GM12878 (cell line): Measurements from ENCODE around the gene CLUH. TPM values are rescaled to one million over a fixed set of nuclear protein-coding genes. Genes with fewer than 3 reads are reported as not detected.

Source experiments
- ATAC-seq: fragments of 200-7000 bp; cut with Tn5 transposase; 3 replicates; pipeline ENCODE4 v1.9.1; 2020; ENCODE audit warnings: mild to moderate bottlenecking, moderate library complexity
- BruUV-seq: library from RNA; stranded (reverse); fragments of 400-500 nt; replicated peaks from 2 replicates; lab custom pipeline; 2021; lab: Mats Ljungman, UMichigan
- CTCF ChIA-PET: fragments of 300-600 bp; sonication (Branson Sonifier 250); formaldehyde crosslinking; extraction: SDS; loops from one replicate; lab custom pipeline; 2021; ENCODE audit warnings: inconsistent platforms; lab: Yijun Ruan, JAX
- POLR2A ChIA-PET: fragments of 350-600 bp; formaldehyde crosslinking; extraction: SDS; loops from one replicate; lab custom pipeline; 2021; ENCODE audit warnings: inconsistent platforms; lab: Charles Lee
- RAD21 ChIA-PET: fragments of 300-600 bp; sonication (Branson Sonifier 250); formaldehyde crosslinking; loops from one replicate; lab custom pipeline; 2023; ENCODE audit warnings: antibody characterized with exemption; ENCODE audit not compliant: unreplicated experiment; lab: Charles Lee
- SMC1A ChIA-PET: fragments of 300-600 bp; sonication (Branson Sonifier 250); formaldehyde crosslinking; loops from one replicate; lab custom pipeline; 2023; ENCODE audit not compliant: unreplicated experiment, uncharacterized antibody; lab: Charles Lee
- DNase-seq: peaks from one replicate; pipeline ENCODE4 v3.0.0-alpha.2; 2011; ENCODE audit warnings: low read depth, low spot score
- FAIRE-seq: peaks from 3 replicates; lab custom pipeline; 2011; peaks lifted over from hg19 to GRCh38; lab: Jason Lieb, UNC
- H2AFZ ChIP-seq: 2 replicates; pipeline ENCODE4 v1.6.0; 2011; ENCODE audit warnings: low read depth, low read length, control low read depth; ENCODE audit not compliant: control insufficient read depth
- H3K27ac ChIP-seq: 2 replicates; pipeline ENCODE4 v1.5.1; 2011; ENCODE audit warnings: control low read depth; ENCODE audit not compliant: control insufficient read depth, insufficient read depth
- H3K27me3 ChIP-seq, 2 experiments: replicated peaks in 1 of 2; 2 replicates each; pipeline versions ENCODE4 v1.6.0 to v1.6.1; 2011; ENCODE audit warnings: low read length in 1 of 2; ENCODE audit not compliant: control insufficient read depth in 2 of 2, insufficient read depth in 2 of 2
- H3K36me3 ChIP-seq, 2 experiments: 2 replicates each; pipeline ENCODE4 v1.5.1; 2011; ENCODE audit warnings: low read length in 1 of 2; ENCODE audit not compliant: control insufficient read depth in 2 of 2, insufficient read depth in 2 of 2
- H3K4me1 ChIP-seq: 2 replicates; pipeline ENCODE4 v1.6.1; 2011; ENCODE audit warnings: mild to moderate bottlenecking, low read length, moderate library complexity, mixed read lengths; ENCODE audit not compliant: control insufficient read depth, insufficient read depth
- H3K4me2 ChIP-seq: 2 replicates; pipeline ENCODE4 v1.6.0; 2011; ENCODE audit warnings: control low read depth; ENCODE audit not compliant: control insufficient read depth, insufficient read depth
- H3K4me3 ChIP-seq: fragments of 200-600 bp; sonication (generic); 2 replicates; pipeline ENCODE4 v1.5.1; 2016
- H3K79me2 ChIP-seq: 2 replicates; pipeline ENCODE4 v1.6.0; 2011; ENCODE audit warnings: low read length; ENCODE audit not compliant: control insufficient read depth, insufficient read depth
- H3K9ac ChIP-seq: 2 replicates; pipeline ENCODE4 v1.8.0; 2011; ENCODE audit warnings: low read length, control low read depth, mixed read lengths; ENCODE audit not compliant: control insufficient read depth, insufficient read depth
- H3K9me3 ChIP-seq: replicated peaks from 3 replicates; pipeline ENCODE4 v1.5.1; 2011; ENCODE audit warnings: mild to moderate bottlenecking, low read length; ENCODE audit not compliant: control insufficient read depth, insufficient read depth
- H4K20me1 ChIP-seq: 2 replicates; pipeline ENCODE4 v1.6.0; 2011; ENCODE audit not compliant: control insufficient read depth, insufficient read depth
- ASH2L ChIP-seq: fragments of 300-600, 200-600 bp; sonication (generic); IDR thresholded peaks from 2 replicates; pipeline ENCODE4 v1.6.1; 2017; ENCODE audit warnings: low read depth, mild to moderate bottlenecking, borderline replicate concordance
- BMI1 ChIP-seq: fragments of 450-650 bp; IDR thresholded peaks from 2 replicates; pipeline ENCODE4 v1.6.1; 2016; ENCODE audit warnings: mild to moderate bottlenecking, moderate library complexity, borderline replicate concordance
- BRCA1 ChIP-seq: IDR thresholded peaks from 2 replicates; pipeline ENCODE4 v1.6.1; 2011; ENCODE audit warnings: low read depth, low read length, improper control_type of control experiment
- DPF2 ChIP-seq: fragments of 450-650 bp; IDR thresholded peaks from 2 replicates; pipeline ENCODE4 v1.6.1; 2017; ENCODE audit warnings: mild to moderate bottlenecking
- KAT2A ChIP-seq: conservative IDR thresholded peaks from 2 replicates; pipeline ENCODE4 v1.6.1; 2011; ENCODE audit warnings: low read depth, low read length; ENCODE audit not compliant: control insufficient read depth
- KLF5 ChIP-seq: fragments of 450-650 bp; IDR thresholded peaks from 2 replicates; pipeline ENCODE4 v1.6.1; 2014; ENCODE audit warnings: mild to moderate bottlenecking; ENCODE audit not compliant: partially characterized antibody
- MXI1 ChIP-seq: fragments of 150-350 bp; IDR thresholded peaks from 2 replicates; pipeline ENCODE4 v1.6.1; 2011; ENCODE audit warnings: low read depth, mild to moderate bottlenecking, inconsistent platforms, low read length, improper control_type of control experiment
- NBN ChIP-seq: fragments of 450-650 bp; IDR thresholded peaks from 2 replicates; pipeline ENCODE4 v1.6.1; 2016
- POLR2A ChIP-seq: IDR thresholded peaks from 2 replicates; pipeline ENCODE4 v1.6.1; 2011; ENCODE audit warnings: low read depth, mild to moderate bottlenecking, low read length
- SIX5 ChIP-seq: IDR thresholded peaks from 2 replicates; pipeline ENCODE4 v1.6.1; 2011; ENCODE audit warnings: mild to moderate bottlenecking, low read depth, low read length, moderate library complexity; ENCODE audit not compliant: severe bottlenecking
- SRF ChIP-seq, 2 experiments: IDR thresholded peaks; 2 replicates each; pipeline ENCODE4 v1.6.1; 2011; ENCODE audit warnings: low read depth in 2 of 2, low read length in 2 of 2, mild to moderate bottlenecking in 1 of 2, moderate library complexity in 1 of 2
- TCF3 ChIP-seq: IDR thresholded peaks from 2 replicates; pipeline ENCODE4 v1.6.1; 2012; ENCODE audit warnings: low read depth, mild to moderate bottlenecking, low read length, borderline replicate concordance; ENCODE audit not compliant: insufficient read depth
- ZNF24 ChIP-seq: fragments of 450-650 bp; IDR thresholded peaks from 2 replicates; pipeline ENCODE4 v1.6.1; 2017; ENCODE audit warnings: antibody characterized with exemption, mild to moderate bottlenecking
- ZSCAN29 ChIP-seq: fragments of 450-650 bp; IDR thresholded peaks from 2 replicates; pipeline ENCODE4 v1.6.1; 2017; ENCODE audit warnings: mild to moderate bottlenecking, moderate library complexity
- WGBS: methylation state at CpG from one replicate; pipeline ENCODE4 v1.1.6; 2016; ENCODE audit warnings: low lambda C conversion rate; ENCODE audit not compliant: insufficient replicate concordance, insufficient coverage; ENCODE audit errors: missing lambda C conversion rate; 5-methylcytosine and 5-hydroxymethylcytosine counted together
- in situ Hi-C: fragments of 300-500 bp; cut with MboI; formaldehyde crosslinking; loops from 9 replicates; pipeline ENCODE4 v1.14.3; 2018; ENCODE audit warnings: mixed read lengths
- intact Hi-C: fragments of 100-400 bp; cut with micrococcal nuclease; formaldehyde crosslinking; loops from one replicate; pipeline ENCODE4 v1.14.2; 2022; ENCODE audit not compliant: unreplicated experiment
- polyA plus RNA-seq, 11 experiments: library from polyadenylated mRNA; depleted of rRNA in 4 of 11; unstranded in 6 of 11; stranded (reverse) in 5 of 11; fragments of >200 nt; fragmentation: Nextera tagmentation in 4 of 11; fragmentation: Illumina TruSeq in 1 of 11; extraction: Ambion mirVana in 4 of 11; extraction: Trizol in 1 of 11; gene quantifications; 1 replicate in 1 of 11; 2 replicates in 10 of 11; pipeline versions ENCODE4 v1.2.1 to v1.2.3, GENCODE V29; 2011 to 2016; ENCODE audit warnings: inconsistent platforms in 2 of 11, missing spikeins in 2 of 11, low read depth in 1 of 11
- total RNA-seq, 4 experiments: library from RNA; depleted of rRNA in 3 of 4; stranded (reverse); fragments of >200 nt in 3 of 4; fragmentation: Illumina TruSeq in 1 of 4; extraction: Trizol in 1 of 4; gene quantifications; 2 replicates each; pipeline versions ENCODE4 v1.2.1 to v1.2.3, GENCODE V29; 2013 to 2021
- TF ChIP-seq, protein P1 (sequence below): fragments of 450-650 bp; IDR thresholded peaks from 2 replicates; pipeline ENCODE4 v1.6.1; 2014; ENCODE audit warnings: mild to moderate bottlenecking
- TF ChIP-seq, protein P2 (sequence below): IDR thresholded peaks from 2 replicates; pipeline ENCODE4 v1.6.1; 2012; ENCODE audit warnings: low read depth, low read length, improper control_type of control experiment
- TF ChIP-seq, protein P3 (sequence below): fragments of 150-350 bp; IDR thresholded peaks from 2 replicates; pipeline ENCODE4 v1.6.1; 2014; ENCODE audit warnings: mild to moderate bottlenecking, low read depth, low read length
- TF ChIP-seq, protein P4 (sequence below): IDR thresholded peaks from 2 replicates; pipeline ENCODE4 v1.6.1; 2011; ENCODE audit warnings: low read depth, low read length, improper control_type of control experiment, borderline replicate concordance

CLUH gene
- total and polyA plus RNA-seq, 10 of the 15 experiments (the other 5 are each of a cell fraction or from before 2014, with no cell fraction given), result 0.11 to 147 (median 60.2) TPM

DNA sequence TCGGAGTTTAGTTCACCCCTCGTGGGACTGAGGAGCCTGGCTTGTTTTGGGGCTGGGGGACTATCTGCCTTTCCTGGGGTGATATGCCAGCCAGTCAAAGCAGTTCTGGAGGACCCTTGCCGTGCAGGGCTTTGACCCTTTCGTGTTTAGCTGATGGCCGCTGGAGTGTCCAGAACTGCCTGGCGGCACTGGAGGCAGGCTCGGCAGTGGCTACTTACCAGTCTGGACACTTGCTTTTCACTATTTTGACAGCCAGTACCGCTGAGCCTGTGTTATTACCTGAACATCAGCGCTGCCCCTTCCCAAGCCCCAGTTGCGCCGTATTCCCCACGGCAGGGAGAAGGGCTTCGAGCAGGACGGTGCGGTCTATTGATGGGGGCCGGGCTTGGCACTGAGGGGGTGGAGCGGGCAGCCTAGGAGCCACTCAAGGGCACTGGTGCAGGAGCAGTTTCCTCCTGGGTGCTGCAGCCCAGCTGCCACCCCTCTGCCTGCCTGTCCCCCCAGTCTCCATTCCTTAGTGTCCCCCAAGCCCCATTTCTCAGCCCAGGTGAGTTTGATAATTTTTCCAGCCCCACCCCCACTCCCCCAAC lies 19.3 kb upstream of the CLUH start:
- no peak for ATAC-seq
- Histone ChIP-seq H3K27me3 (no peaks in the 10 kb centered on the region), H3K27ac (no peak overlapping the region), H3K4me3 (no peak overlapping the region), H4K20me1 (no peaks in the 10 kb centered on the region), H3K4me1 (no peaks in the 10 kb centered on the region), H3K9ac (no peak overlapping the region), H3K4me2 (no peak overlapping the region), H3K79me2 (no peaks in the 10 kb centered on the region), H3K9me3 (no peaks in the 10 kb centered on the region), H3K36me3 (no peaks in the 10 kb centered on the region), H2AFZ (no peak overlapping the region)
- whole genome bisulfite sequencing, result 45% methylated on average over 17 of the region's 17 CpGs
- no peak for DNase-seq
- ChIA-PET SMC1A (interaction anchor here (0.6 kb wide), 1 partner anchor 75 kb away, joined by 3 read pairs; no protein-coding TSS in a partner anchor), RAD21 (no interaction called here), POLR2A (no interaction called here), CTCF (no interaction called here)
- in situ Hi-C loops (no loop called here), intact Hi-C loops (no loop called here)
- no peak for FAIRE-seq
- BruUV-seq, result no TSS peak
- TF ChIP-seq TCF3 (no peak), SIX5 (no peak), MXI1 (no peak), POLR2A (no peak), ZNF24 (no peak), ZSCAN29 (no peak), BMI1 (no peak), KLF5 (no peak), NBN (no peak), SRF (IDR thresholded peaks at IDR 0.05; ENCODE audit: low read depth in 2 of 2, low read length in 2 of 2) (no peak), KAT2A (no peak), ASH2L (no peak), BRCA1 (no peak), DPF2 (no peak)
- TF ChIP-seq, protein P1, sequence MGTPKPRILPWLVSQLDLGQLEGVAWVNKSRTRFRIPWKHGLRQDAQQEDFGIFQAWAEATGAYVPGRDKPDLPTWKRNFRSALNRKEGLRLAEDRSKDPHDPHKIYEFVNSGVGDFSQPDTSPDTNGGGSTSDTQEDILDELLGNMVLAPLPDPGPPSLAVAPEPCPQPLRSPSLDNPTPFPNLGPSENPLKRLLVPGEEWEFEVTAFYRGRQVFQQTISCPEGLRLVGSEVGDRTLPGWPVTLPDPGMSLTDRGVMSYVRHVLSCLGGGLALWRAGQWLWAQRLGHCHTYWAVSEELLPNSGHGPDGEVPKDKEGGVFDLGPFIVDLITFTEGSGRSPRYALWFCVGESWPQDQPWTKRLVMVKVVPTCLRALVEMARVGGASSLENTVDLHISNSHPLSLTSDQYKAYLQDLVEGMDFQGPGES, result no peak
- TF ChIP-seq, protein P2, sequence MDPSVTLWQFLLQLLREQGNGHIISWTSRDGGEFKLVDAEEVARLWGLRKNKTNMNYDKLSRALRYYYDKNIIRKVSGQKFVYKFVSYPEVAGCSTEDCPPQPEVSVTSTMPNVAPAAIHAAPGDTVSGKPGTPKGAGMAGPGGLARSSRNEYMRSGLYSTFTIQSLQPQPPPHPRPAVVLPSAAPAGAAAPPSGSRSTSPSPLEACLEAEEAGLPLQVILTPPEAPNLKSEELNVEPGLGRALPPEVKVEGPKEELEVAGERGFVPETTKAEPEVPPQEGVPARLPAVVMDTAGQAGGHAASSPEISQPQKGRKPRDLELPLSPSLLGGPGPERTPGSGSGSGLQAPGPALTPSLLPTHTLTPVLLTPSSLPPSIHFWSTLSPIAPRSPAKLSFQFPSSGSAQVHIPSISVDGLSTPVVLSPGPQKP, result no peak
- TF ChIP-seq, protein P3, sequence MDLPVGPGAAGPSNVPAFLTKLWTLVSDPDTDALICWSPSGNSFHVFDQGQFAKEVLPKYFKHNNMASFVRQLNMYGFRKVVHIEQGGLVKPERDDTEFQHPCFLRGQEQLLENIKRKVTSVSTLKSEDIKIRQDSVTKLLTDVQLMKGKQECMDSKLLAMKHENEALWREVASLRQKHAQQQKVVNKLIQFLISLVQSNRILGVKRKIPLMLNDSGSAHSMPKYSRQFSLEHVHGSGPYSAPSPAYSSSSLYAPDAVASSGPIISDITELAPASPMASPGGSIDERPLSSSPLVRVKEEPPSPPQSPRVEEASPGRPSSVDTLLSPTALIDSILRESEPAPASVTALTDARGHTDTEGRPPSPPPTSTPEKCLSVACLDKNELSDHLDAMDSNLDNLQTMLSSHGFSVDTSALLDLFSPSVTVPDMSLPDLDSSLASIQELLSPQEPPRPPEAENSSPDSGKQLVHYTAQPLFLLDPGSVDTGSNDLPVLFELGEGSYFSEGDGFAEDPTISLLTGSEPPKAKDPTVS, result no peak
- TF ChIP-seq, protein P4, sequence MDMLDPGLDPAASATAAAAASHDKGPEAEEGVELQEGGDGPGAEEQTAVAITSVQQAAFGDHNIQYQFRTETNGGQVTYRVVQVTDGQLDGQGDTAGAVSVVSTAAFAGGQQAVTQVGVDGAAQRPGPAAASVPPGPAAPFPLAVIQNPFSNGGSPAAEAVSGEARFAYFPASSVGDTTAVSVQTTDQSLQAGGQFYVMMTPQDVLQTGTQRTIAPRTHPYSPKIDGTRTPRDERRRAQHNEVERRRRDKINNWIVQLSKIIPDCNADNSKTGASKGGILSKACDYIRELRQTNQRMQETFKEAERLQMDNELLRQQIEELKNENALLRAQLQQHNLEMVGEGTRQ, result no peak
